ENCODE data around the gene GPR157. TPM values are rescaled to one million over a fixed set of nuclear protein-coding genes. Genes with fewer than 3 reads are reported as not detected.
"Not testable (repeated sequence)": the region's sequence is repeated elsewhere in the genome, so short reads cannot be mapped to it uniquely, and the experiment has no call there.

The GPR157 gene
- total RNA-seq, 2 experiments from 2014 or later: 3.5 to 5.0 TPM

GRCh38 chr1:9155879-9156278 is 27.0 kb upstream of the GPR157 start:
- ChIA-PET POLR2A (no interaction called here), CTCF (interaction anchor here (1.7 kb wide), 1 partner anchor 45 kb away, joined by 4 read pairs; no protein-coding TSS in a partner anchor)
- DNase-seq: no peak
- Mint-ChIP-seq H3K4me3 (no peak overlapping the region), H3K36me3 (ENCODE audit: low read depth) (no peaks in the 10 kb centered on the region), H3K27ac (no peak overlapping the region), H3K4me1 (no peaks in the 10 kb centered on the region), H3K27me3 (no peaks in the 10 kb centered on the region), H3K9me3 (no peaks in the 10 kb centered on the region)

GRCh38 chr1:9155405-9155804 is 26.5 kb upstream of the GPR157 start:
- H3K27ac Mint-ChIP-seq; CTCF ChIA-PET; H3K4me1 Mint-ChIP-seq; POLR2A ChIA-PET; DNase-seq; H3K36me3 Mint-ChIP-seq (ENCODE audit: low read depth); H3K9me3 Mint-ChIP-seq; H3K27me3 Mint-ChIP-seq; H3K4me3 Mint-ChIP-seq: not testable (repeated sequence)

GRCh38 chr1:9153152-9153551 is 24.2 kb upstream of the GPR157 start:
- H3K9me3 Mint-ChIP-seq: no peaks in the 10 kb centered on the region
- no peak overlapping the region for H3K4me3 Mint-ChIP-seq
- no peak overlapping the region for H3K27ac Mint-ChIP-seq
- H3K27me3 Mint-ChIP-seq: no peaks in the 10 kb centered on the region
- ChIA-PET CTCF (interaction anchor here (0.9 kb wide), 1 partner anchor 48 kb away, joined by 3 read pairs; no protein-coding TSS in a partner anchor), POLR2A (no interaction called here)
- H3K4me1 Mint-ChIP-seq: no peaks in the 10 kb centered on the region
- no peak for DNase-seq
- H3K36me3 Mint-ChIP-seq (ENCODE audit: low read depth): peaks cover 5% of the 10 kb centered on the region

GRCh38 chr1:9152535-9152934 is 23.6 kb upstream of the GPR157 start:
- Mint-ChIP-seq H3K4me3 (no peak overlapping the region), H3K4me1 (no peaks in the 10 kb centered on the region), H3K9me3 (no peaks in the 10 kb centered on the region), H3K27ac (no peak overlapping the region), H3K27me3 (no peaks in the 10 kb centered on the region), H3K36me3 (ENCODE audit: low read depth) (peaks cover 5% of the 10 kb centered on the region)
- ChIA-PET POLR2A (no interaction called here), CTCF (no interaction called here)
- DNase-seq: no peak

GRCh38 chr1:9151328-9151860 is 22.5 kb upstream of the GPR157 start:
- Mint-ChIP-seq H3K36me3 (ENCODE audit: low read depth) (peaks cover 5% of the 10 kb centered on the region), H3K9me3 (no peaks in the 10 kb centered on the region), H3K27me3 (no peaks in the 10 kb centered on the region), H3K4me3 (no peak overlapping the region), H3K27ac (no peak overlapping the region), H3K4me1 (no peaks in the 10 kb centered on the region)
- CTCF ChIA-PET: interaction anchor here (1.2 kb wide), 1 partner anchor 9 kb away, joined by 5 read pairs; no protein-coding TSS in a partner anchor
- no peak for DNase-seq
- POLR2A ChIA-PET: interaction anchor here (0.7 kb wide), 1 partner anchor 51 kb away, joined by 3 read pairs; no protein-coding TSS in a partner anchor

- no peak for DNase-seq
- ChIA-PET POLR2A (no interaction called here), CTCF (interaction anchor here (1.1 to 1.2 kb wide), 2 partner anchors 9 to 40 kb away, joined by 3 to 5 read pairs; no protein-coding TSS in a partner anchor)
- no peaks in the 10 kb centered on the region for H3K27me3 Mint-ChIP-seq
- no peak overlapping the region for H3K4me3 Mint-ChIP-seq
- no peaks in the 10 kb centered on the region for H3K9me3 Mint-ChIP-seq
- peaks cover 5% of the 10 kb centered on the region for H3K36me3 Mint-ChIP-seq (ENCODE audit: low read depth)
- no peak overlapping the region for H3K27ac Mint-ChIP-seq
- H3K4me1 Mint-ChIP-seq: no peaks in the 10 kb centered on the region
These were observed 21.9 kb upstream of the GPR157 start for GRCh38 chr1:9150582-9151327.

GRCh38 chr1:9149837-9150581 is 21.1 kb upstream of the GPR157 start:
- H3K9me3 Mint-ChIP-seq: no peaks in the 10 kb centered on the region
- CTCF ChIA-PET: interaction anchor here (1.1 to 1.3 kb wide), 4 partner anchors 8 to 100 kb away, joined by 3 to 5 read pairs (median 3); no protein-coding TSS in a partner anchor
- POLR2A ChIA-PET: no interaction called here
- DNase-seq: no peak
- peaks cover 5% of the 10 kb centered on the region for H3K36me3 Mint-ChIP-seq (ENCODE audit: low read depth)
- H3K27me3 Mint-ChIP-seq: no peaks in the 10 kb centered on the region
- H3K27ac Mint-ChIP-seq: no peak overlapping the region
- H3K4me3 Mint-ChIP-seq: no peak overlapping the region
- H3K4me1 Mint-ChIP-seq: peaks cover 5% of the 10 kb centered on the region

GRCh38 chr1:9149151-9149550 is 20.2 kb upstream of the GPR157 start:
- no peak for DNase-seq
- ChIA-PET CTCF (interaction anchor here (0.7 to 1.3 kb wide), 6 partner anchors 8 to 101 kb away, joined by 3 to 4 read pairs (median 3); no protein-coding TSS in a partner anchor), POLR2A (interaction anchor here (1.0 kb wide), 1 partner anchor 11 kb away, joined by 3 read pairs; no protein-coding TSS in a partner anchor)
- Mint-ChIP-seq H3K36me3 (ENCODE audit: low read depth) (peaks cover 5% of the 10 kb centered on the region), H3K27ac (no peak overlapping the region), H3K27me3 (no peaks in the 10 kb centered on the region), H3K4me1 (peaks cover 5% of the 10 kb centered on the region), H3K4me3 (no peak overlapping the region), H3K9me3 (no peaks in the 10 kb centered on the region)

- H3K36me3 Mint-ChIP-seq (ENCODE audit: low read depth): peaks cover 5% of the 10 kb centered on the region
- H3K27me3 Mint-ChIP-seq: no peaks in the 10 kb centered on the region
- peaks cover 16% of the 10 kb centered on the region for H3K4me1 Mint-ChIP-seq
- no peak for DNase-seq
- no peaks in the 10 kb centered on the region for H3K9me3 Mint-ChIP-seq
- H3K27ac Mint-ChIP-seq: no peak overlapping the region
- CTCF ChIA-PET: no interaction called here
- H3K4me3 Mint-ChIP-seq: no peak overlapping the region
- POLR2A ChIA-PET: no interaction called here
These were observed 17.3 kb upstream of the GPR157 start for GRCh38 chr1:9146156-9146555.

- Mint-ChIP-seq H3K9me3 (no peaks in the 10 kb centered on the region), H3K27me3 (no peaks in the 10 kb centered on the region), H3K36me3 (ENCODE audit: low read depth) (peaks cover 5% of the 10 kb centered on the region), H3K27ac (no peak overlapping the region), H3K4me3 (no peak overlapping the region), H3K4me1 (peaks cover 16% of the 10 kb centered on the region)
- ChIA-PET CTCF (no interaction called here), POLR2A (no interaction called here)
- DNase-seq: no peak
These were observed 16.8 kb upstream of the GPR157 start for GRCh38 chr1:9145714-9146113.

GRCh38 chr1:9145021-9145668 is 16.2 kb upstream of the GPR157 start:
- no peak overlapping the region for H3K4me3 Mint-ChIP-seq
- H3K4me1 Mint-ChIP-seq: peaks cover 16% of the 10 kb centered on the region
- DNase-seq: peak; percentile 25
- ChIA-PET POLR2A (no interaction called here), CTCF (no interaction called here)
- no peak overlapping the region for H3K27ac Mint-ChIP-seq
- no peaks in the 10 kb centered on the region for H3K27me3 Mint-ChIP-seq
- no peaks in the 10 kb centered on the region for H3K9me3 Mint-ChIP-seq
- H3K36me3 Mint-ChIP-seq (ENCODE audit: low read depth): peaks cover 5% of the 10 kb centered on the region

- CTCF ChIA-PET: interaction anchor here (1.4 kb wide), 1 partner anchor 347 kb away, joined by 4 read pairs; no protein-coding TSS in a partner anchor
- H3K27me3 Mint-ChIP-seq, H3K4me3 Mint-ChIP-seq: not testable (repeated sequence)
These were observed 15.6 kb upstream of the GPR157 start for GRCh38 chr1:9144494-9144893.

GRCh38 chr1:9143250-9143649 is 14.3 kb upstream of the GPR157 start:
- no peak overlapping the region for H3K27ac Mint-ChIP-seq
- no peak for DNase-seq
- H3K4me3 Mint-ChIP-seq: no peak overlapping the region
- H3K9me3 Mint-ChIP-seq: no peaks in the 10 kb centered on the region
- H3K36me3 Mint-ChIP-seq (ENCODE audit: low read depth): no peaks in the 10 kb centered on the region
- CTCF ChIA-PET: interaction anchor here (0.6 to 3.1 kb wide), 8 partner anchors 13 to 776 kb away, joined by 3 to 19 read pairs (median 4); partner anchors contain the start of gene GPR157
- POLR2A ChIA-PET: no interaction called here
- peaks cover 16% of the 10 kb centered on the region for H3K4me1 Mint-ChIP-seq
- no peaks in the 10 kb centered on the region for H3K27me3 Mint-ChIP-seq

More at GRCh38 chr1:9144494-9144893, 15.6 kb upstream of the GPR157 start:
- H3K27ac Mint-ChIP-seq; H3K9me3 Mint-ChIP-seq; H3K36me3 Mint-ChIP-seq (ENCODE audit: low read depth); POLR2A ChIA-PET; DNase-seq: not testable (repeated sequence)
- peaks cover 16% of the 10 kb centered on the region for H3K4me1 Mint-ChIP-seq

Measured in activated CD4-positive, alpha-beta memory T cell treated with anti-CD3 and anti-CD28 coated beads, Interleukin-2, amount 10 ng/mL, durations not matched to agents 7 days and 5 days (primary cell).